H1 (cell line): ENCODE measurements around the gene RNF114. TPM values are rescaled to one million over a fixed set of nuclear protein-coding genes. Genes with fewer than 3 reads are reported as not detected.
A peak's percentile ranks its signal among the peaks of the same experiment; 100 is the strongest.

ENCODE experiments used
- CTCF ChIA-PET: fragments of 300-600 bp; sonication (Branson Sonifier 250); formaldehyde crosslinking; loops from one replicate; lab custom pipeline; 2021; ENCODE audit not compliant: partially characterized antibody; lab: Charles Lee
- POLR2A ChIA-PET: fragments of 300-600 bp; sonication (Branson Sonifier 250); formaldehyde crosslinking; loops from one replicate; lab custom pipeline; 2021; ENCODE audit warnings: inconsistent platforms; ENCODE audit not compliant: partially characterized antibody; lab: Charles Lee
- DNase-seq, 2 experiments: peaks; one replicate each; pipeline versions ENCODE4 v3.0.0 to v3.0.0-alpha.2; 2010 to 2022; ENCODE audit warnings: low spot score in 2 of 2, low read depth in 1 of 2, mixed read lengths in 1 of 2
- FAIRE-seq: peaks from 2 replicates; lab custom pipeline; 2011; peaks lifted over from hg19 to GRCh38; lab: Jason Lieb, UNC
- H2AFZ ChIP-seq: 2 replicates; pipeline ENCODE4 v1.8.1; 2012; ENCODE audit warnings: low read length, inconsistent platforms
- H2AK5ac ChIP-seq: 2 replicates; pipeline ENCODE4 v1.6.1; 2013; ENCODE audit warnings: low read depth, low read length
- H2BK120ac ChIP-seq: replicated peaks from 2 replicates; pipeline ENCODE3; 2013; ENCODE audit warnings: low read depth, low read length, inconsistent platforms
- H2BK12ac ChIP-seq: 2 replicates; pipeline ENCODE4 v1.6.1; 2013; ENCODE audit warnings: low read depth, low read length
- H2BK15ac ChIP-seq: 2 replicates; pipeline ENCODE4 v1.6.1; 2013; ENCODE audit warnings: low read length
- H2BK20ac ChIP-seq: 2 replicates; pipeline ENCODE4 v1.6.1; 2013; ENCODE audit warnings: low read length
- H2BK5ac ChIP-seq: 2 replicates; pipeline ENCODE4 v1.6.1; 2013; ENCODE audit warnings: low read depth, low read length
- H3K14ac ChIP-seq: 2 replicates; pipeline ENCODE4 v1.6.1; 2013; ENCODE audit warnings: inconsistent platforms; ENCODE audit not compliant: insufficient read length
- H3K18ac ChIP-seq: 2 replicates; pipeline ENCODE4 v1.6.1; 2013; ENCODE audit warnings: low read length; ENCODE audit errors: extremely low read depth
- H3K23ac ChIP-seq: 2 replicates; pipeline ENCODE4 v1.6.1; 2013; ENCODE audit warnings: inconsistent platforms; ENCODE audit not compliant: insufficient read length
- H3K23me2 ChIP-seq: 2 replicates; pipeline ENCODE4 v1.6.1; 2013; ENCODE audit warnings: low read depth, low read length
- H3K27ac ChIP-seq: 2 replicates; pipeline ENCODE4 v1.6.1; 2011; ENCODE audit warnings: low read depth, low read length, inconsistent platforms
- H3K27me3 ChIP-seq, 4 experiments: replicated peaks in 1 of 4; 1 replicate in 1 of 4; 2 replicates in 3 of 4; pipeline versions ENCODE4 v1.6.1 to v1.8.1; 2011 to 2013; ENCODE audit warnings: low read length in 3 of 4, mild to moderate bottlenecking in 3 of 4, inconsistent platforms in 2 of 4, mixed read lengths in 2 of 4, moderate library complexity in 1 of 4; ENCODE audit not compliant: control insufficient read depth in 3 of 4, insufficient read depth in 3 of 4; ENCODE audit errors: extremely low read depth in 1 of 4
- H3K36me3 ChIP-seq, 4 experiments: 2 replicates each; pipeline versions ENCODE4 v1.6.1 to v1.8.1; 2011 to 2013; ENCODE audit warnings: mild to moderate bottlenecking in 4 of 4, low read length in 3 of 4, moderate library complexity in 2 of 4, control low read depth in 1 of 4, inconsistent platforms in 1 of 4; ENCODE audit not compliant: insufficient read depth in 4 of 4, control insufficient read depth in 2 of 4
- H3K4ac ChIP-seq: replicated peaks from 2 replicates; pipeline ENCODE3; 2013; ENCODE audit warnings: low read length, low read depth, mixed read lengths, inconsistent platforms; ENCODE audit not compliant: insufficient read length
- H3K4me1 ChIP-seq, 4 experiments: replicated peaks in 1 of 4; 1 replicate in 1 of 4; 2 replicates in 3 of 4; pipeline versions ENCODE4 v1.6.1 to v1.8.1; 2011 to 2013; ENCODE audit warnings: low read length in 3 of 4, inconsistent platforms in 2 of 4, mixed read lengths in 1 of 4; ENCODE audit not compliant: insufficient read depth in 4 of 4, control insufficient read depth in 3 of 4
- H3K4me2 ChIP-seq, 2 experiments: 2 replicates each; pipeline versions ENCODE4 v1.6.1 to v1.8.1; 2011 to 2013; ENCODE audit warnings: low read depth in 2 of 2, low read length in 2 of 2, control low read depth in 1 of 2, inconsistent platforms in 1 of 2, mild to moderate bottlenecking in 1 of 2; ENCODE audit not compliant: insufficient read depth in 1 of 2
- H3K4me3 ChIP-seq, 4 experiments: fragments of 200-600, 300-600 bp in 1 of 4; sonication (generic), shearing (Covaris generic), sonication (Bioruptor Twin) in 1 of 4; 2 replicates each; pipeline versions ENCODE4 v1.5.1 to v1.8.1; 2011 to 2016; ENCODE audit warnings: low read length in 4 of 4, low read depth in 3 of 4, control low read depth in 2 of 4, inconsistent platforms in 2 of 4, mild to moderate bottlenecking in 2 of 4, mixed read lengths in 1 of 4, moderate library complexity in 1 of 4; ENCODE audit not compliant: insufficient read depth in 2 of 4; ENCODE audit errors: extremely low read depth in 1 of 4
- H3K56ac ChIP-seq: replicated peaks from 2 replicates; pipeline ENCODE3; 2013; ENCODE audit warnings: low read depth, mild to moderate bottlenecking, mixed read lengths, low read length, inconsistent platforms; ENCODE audit not compliant: insufficient read length
- H3K79me1 ChIP-seq: 2 replicates; pipeline ENCODE4 v1.6.1; 2013; ENCODE audit warnings: low read depth, low read length, control low read depth
- H3K79me2 ChIP-seq, 2 experiments: 2 replicates each; pipeline versions ENCODE4 v1.6.1 to v1.8.1; 2012 to 2013; ENCODE audit warnings: low read length in 2 of 2, mild to moderate bottlenecking in 2 of 2, inconsistent platforms in 1 of 2; ENCODE audit not compliant: insufficient read depth in 2 of 2, control insufficient read depth in 1 of 2
- H3K9ac ChIP-seq, 4 experiments: replicated peaks in 1 of 4; 1 replicate in 1 of 4; 2 replicates in 3 of 4; pipeline versions ENCODE4 v1.6.1 to v1.8.1; 2011 to 2013; ENCODE audit warnings: low read depth in 3 of 4, low read length in 3 of 4, control low read depth in 2 of 4, mild to moderate bottlenecking in 2 of 4, moderate library complexity in 2 of 4, inconsistent platforms in 1 of 4; ENCODE audit errors: extremely low read depth in 1 of 4
- H3K9me3 ChIP-seq, 2 experiments: 2 replicates each; pipeline versions ENCODE4 v1.6.1 to v1.8.1; 2012 to 2013; ENCODE audit warnings: mild to moderate bottlenecking in 2 of 2, moderate library complexity in 2 of 2, control low read depth in 1 of 2, inconsistent platforms in 1 of 2, low read depth in 1 of 2, low read length in 1 of 2, mixed read lengths in 1 of 2; ENCODE audit not compliant: insufficient read depth in 2 of 2
- H4K20me1 ChIP-seq, 2 experiments: replicated peaks in 1 of 2; 2 replicates each; pipeline versions ENCODE3 to v1.8.1; 2011 to 2013; ENCODE audit warnings: inconsistent platforms in 2 of 2, low read length in 2 of 2, mild to moderate bottlenecking in 1 of 2; ENCODE audit not compliant: insufficient read depth in 2 of 2, control insufficient read depth in 1 of 2
- H4K5ac ChIP-seq: 2 replicates; pipeline ENCODE4 v1.6.1; 2013; ENCODE audit warnings: low read length, low read depth, mixed read lengths, inconsistent platforms; ENCODE audit not compliant: insufficient read length
- H4K8ac ChIP-seq: 2 replicates; pipeline ENCODE4 v1.8.0; 2013; ENCODE audit warnings: mild to moderate bottlenecking, moderate library complexity, low read length, inconsistent platforms; ENCODE audit not compliant: insufficient read depth; ENCODE audit errors: extremely low read depth
- H4K91ac ChIP-seq: replicated peaks from 2 replicates; pipeline ENCODE3; 2013; ENCODE audit warnings: low read length, mixed read lengths, inconsistent platforms; ENCODE audit not compliant: insufficient read length
- POLR2AphosphoS5 ChIP-seq: IDR thresholded peaks from 2 replicates; pipeline ENCODE4 v1.6.1; 2011; ENCODE audit warnings: low read depth, low read length
- SIRT6 ChIP-seq: IDR thresholded peaks from one replicate; pipeline ENCODE4 v1.7.1; 2012; ENCODE audit warnings: low read length, inconsistent platforms
- TCF12 ChIP-seq: IDR thresholded peaks from 2 replicates; pipeline ENCODE4 v1.6.1; 2011; ENCODE audit warnings: low read depth, mild to moderate bottlenecking, low read length
- WGBS, 2 experiments: shearing (Covaris generic) in 1 of 2; methylation state at CpG; one replicate each; pipeline versions ENCODE4 v1.1.6 to v1.1.7; 2013 to 2015; ENCODE audit warnings: low lambda C conversion rate in 2 of 2, mixed read lengths in 2 of 2, inconsistent platforms in 1 of 2, low coverage in 1 of 2, missing lambda C conversion rate in 1 of 2; ENCODE audit not compliant: insufficient replicate concordance in 2 of 2, insufficient coverage in 1 of 2, insufficient read length in 1 of 2; ENCODE audit errors: extremely low coverage in 1 of 2, missing lambda C conversion rate in 1 of 2; 5-methylcytosine and 5-hydroxymethylcytosine counted together
- polyA plus RNA-seq, 7 experiments: library from polyadenylated mRNA; depleted of rRNA in 3 of 7; stranded (reverse) in 5 of 7; unstranded in 2 of 7; fragments of >200 nt in 5 of 7; fragments of 200-250 nt in 2 of 7; gene quantifications; 1 replicate in 5 of 7; 2 replicates in 1 of 7; 4 replicates in 1 of 7; pipeline versions ENCODE4 v1.2.1 to v1.2.3, GENCODE V29; 2011 to 2013; ENCODE audit warnings: missing spikeins in 2 of 7, mixed read lengths in 2 of 7
- total RNA-seq: library from RNA; stranded (reverse); fragmentation: NEBNext Ultra II Directional; extraction: Animal tissue kit (Norgen Biotek cat#: 25700); gene quantifications from 2 replicates; pipeline ENCODE4 v1.2.1, GENCODE V29; 2021
- TF ChIP-seq, protein P1 (sequence below): IDR thresholded peaks from 2 replicates; pipeline ENCODE4 v1.6.1; 2012; ENCODE audit warnings: inconsistent platforms
- TF ChIP-seq, protein P2 (sequence below): IDR thresholded peaks from 2 replicates; pipeline ENCODE4 v1.6.1; 2011; ENCODE audit warnings: low read length, improper control_type of control experiment

RNF114 gene
- total and polyA plus RNA-seq, 2 of the 8 experiments (the other 6 are each of a cell fraction or from before 2014, with no cell fraction given), result 81.7 to 89.9 TPM

DNA sequence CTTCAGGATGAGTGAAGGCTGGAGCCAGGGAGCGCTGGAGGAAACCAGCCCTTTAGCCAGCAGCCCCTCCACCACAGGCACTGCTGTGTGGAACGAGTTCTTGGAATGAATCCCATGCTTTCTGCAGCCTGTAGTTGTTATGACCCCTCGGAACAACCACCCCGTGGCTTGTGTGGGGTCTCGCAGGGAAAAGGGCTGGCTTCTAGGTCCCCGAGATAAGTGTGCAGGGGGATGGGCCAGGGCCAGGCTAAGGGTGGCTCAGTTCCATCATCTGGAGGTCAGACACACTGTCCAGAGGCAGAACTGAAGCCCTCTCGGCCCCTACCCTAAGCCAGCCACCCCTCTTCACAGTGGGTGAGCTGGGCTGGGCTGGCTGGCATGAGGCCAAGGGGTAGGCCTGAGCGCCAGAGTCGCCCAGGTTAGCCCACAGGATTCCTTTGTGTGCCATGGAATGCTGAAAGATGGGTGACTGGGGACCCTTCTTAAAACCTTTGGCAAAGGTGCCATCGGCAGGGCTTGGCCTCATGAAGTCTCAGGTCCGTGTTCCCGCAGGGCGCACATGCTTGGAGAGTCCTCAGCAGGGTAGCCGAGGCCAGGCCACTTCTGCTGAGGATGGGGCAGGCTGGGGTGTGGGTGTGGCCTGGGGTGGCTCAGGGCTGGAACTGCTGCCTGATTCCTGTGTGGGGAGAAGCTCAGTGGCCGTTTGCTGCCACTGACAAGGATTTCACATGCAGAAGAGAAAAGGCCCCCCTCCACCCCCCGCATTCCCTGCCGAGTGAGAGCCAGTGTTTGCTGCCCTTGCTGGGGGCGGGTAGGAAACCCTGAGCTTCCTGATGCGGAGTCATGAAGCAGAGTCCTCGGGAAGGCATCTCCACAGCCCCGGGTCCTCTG is 45.5 kb upstream of the RNF114 start:
- H3K23me2 ChIP-seq, result no peaks in the 10 kb centered on the region
- 0 out of 2 replicates have a peak overlapping the region, but pooled peaks have one; percentile 10 for H2AK5ac ChIP-seq
- no peaks in the 10 kb centered on the region for H3K36me3 ChIP-seq
- H3K4me1 ChIP-seq, result peaks cover 0 to 19% (median 11%) of the 10 kb centered on the region in 4 experiments; a peak in 5 of 7 replicates
- FAIRE-seq (no peak), DNase-seq (no peak)
- no peak overlapping the region for H3K4me2 ChIP-seq
- H2AFZ ChIP-seq, result no peak overlapping the region
- peak overlapping the region; percentile 72; the same call in 1 of the 2 replicates for H4K8ac ChIP-seq
- ChIA-PET POLR2A (interaction anchor here (1.5 to 3.5 kb wide), 3 partner anchors 12 to 24 kb away, joined by 3 to 17 read pairs (median 7); partner anchors contain the start of gene SPATA2), CTCF (interaction anchor here (0.5 to 12.8 kb wide), 26 partner anchors 16 to 659 kb away, joined by 3 to 199 read pairs (median 5); partner anchors contain the start of gene SLC9A8)
- H2BK12ac ChIP-seq, result no peak overlapping the region
- H3K4ac ChIP-seq, result no peak overlapping the region
- H4K91ac ChIP-seq, result peak overlapping the region; percentile 15
- H4K20me1 ChIP-seq, result peaks cover under 1 to 4% of the 10 kb centered on the region in 2 experiments
- no peak overlapping the region for H3K23ac ChIP-seq
- no peaks in the 10 kb centered on the region for H3K79me2 ChIP-seq
- no peaks in the 10 kb centered on the region for H3K9me3 ChIP-seq
- no peak overlapping the region for H2BK15ac ChIP-seq
- H3K9ac ChIP-seq, result no peak overlapping the region
- no peak overlapping the region for H2BK120ac ChIP-seq
- H3K56ac ChIP-seq, result no peak overlapping the region
- no peak overlapping the region for H3K27ac ChIP-seq
- H3K4me3 ChIP-seq, result no peak overlapping the region
- TF ChIP-seq SIRT6, result no peak
- TF ChIP-seq, protein P1, sequence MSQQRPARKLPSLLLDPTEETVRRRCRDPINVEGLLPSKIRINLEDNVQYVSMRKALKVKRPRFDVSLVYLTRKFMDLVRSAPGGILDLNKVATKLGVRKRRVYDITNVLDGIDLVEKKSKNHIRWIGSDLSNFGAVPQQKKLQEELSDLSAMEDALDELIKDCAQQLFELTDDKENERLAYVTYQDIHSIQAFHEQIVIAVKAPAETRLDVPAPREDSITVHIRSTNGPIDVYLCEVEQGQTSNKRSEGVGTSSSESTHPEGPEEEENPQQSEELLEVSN, result no peak
- TF ChIP-seq POLR2AphosphoS5, result no peak
- TF ChIP-seq, protein P2, sequence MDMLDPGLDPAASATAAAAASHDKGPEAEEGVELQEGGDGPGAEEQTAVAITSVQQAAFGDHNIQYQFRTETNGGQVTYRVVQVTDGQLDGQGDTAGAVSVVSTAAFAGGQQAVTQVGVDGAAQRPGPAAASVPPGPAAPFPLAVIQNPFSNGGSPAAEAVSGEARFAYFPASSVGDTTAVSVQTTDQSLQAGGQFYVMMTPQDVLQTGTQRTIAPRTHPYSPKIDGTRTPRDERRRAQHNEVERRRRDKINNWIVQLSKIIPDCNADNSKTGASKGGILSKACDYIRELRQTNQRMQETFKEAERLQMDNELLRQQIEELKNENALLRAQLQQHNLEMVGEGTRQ, result no peak
- no peak for TF ChIP-seq TCF12
- no peak overlapping the region for H2BK5ac ChIP-seq
- 79% methylated on average over 21 of the region's 21 CpGs; no CpG with 5 or more reads in 1 of the 2 experiments for WGBS, 2 experiments
- no peak overlapping the region for H3K18ac ChIP-seq
- no peak overlapping the region for H3K14ac ChIP-seq
- no peaks in the 10 kb centered on the region for H3K79me1 ChIP-seq
- no peak overlapping the region for H2BK20ac ChIP-seq
- no peaks in the 10 kb centered on the region for H3K27me3 ChIP-seq
- no peak overlapping the region for H4K5ac ChIP-seq
